Choroid plexus epithelial cell (primary cell): ENCODE measurements around the gene RGS21.
A peak's percentile ranks its signal among the peaks of the same experiment; 100 is the strongest.

Experiments
- DNase-seq: peaks from one replicate; pipeline ENCODE4 v3.0.0-alpha.2; 2010; ENCODE audit warnings: low read depth
- H3K4me3 ChIP-seq: 2 replicates; pipeline ENCODE4 v1.5.1; 2011; ENCODE audit warnings: low read depth, mild to moderate bottlenecking, control low read depth, low read length, moderate library complexity
- CTCF ChIP-seq: conservative IDR thresholded peaks from 2 replicates; pipeline ENCODE4 v1.5.1; 2011; ENCODE audit warnings: low read depth, mild to moderate bottlenecking, control low read depth, inconsistent platforms, low read length, moderate library complexity

The RGS21 gene

GRCh38 chr1:192395895-192396294 is 79.1 kb downstream of the RGS21 start:
- H3K4me3 ChIP-seq, result no peak overlapping the region
- no peak for DNase-seq
- no peak for TF ChIP-seq CTCF

DNA sequence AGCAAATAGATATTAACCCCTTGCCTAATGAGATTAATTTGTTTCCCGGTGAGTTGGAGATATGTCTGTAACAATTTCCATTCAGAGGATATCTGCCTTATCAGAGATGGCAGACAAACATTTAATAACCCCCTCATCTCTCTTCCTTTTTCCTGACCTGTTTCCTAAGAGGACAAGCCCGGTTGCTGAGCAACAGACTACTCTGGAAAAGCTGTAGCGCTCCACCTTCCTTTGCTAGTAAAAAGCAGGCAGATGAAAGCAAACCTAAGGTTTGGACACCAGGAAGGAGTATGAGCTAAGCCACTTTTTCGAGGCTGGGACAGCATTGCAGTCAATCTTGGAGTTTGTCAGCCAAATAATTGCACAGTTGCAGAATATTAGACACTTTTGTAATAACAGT is 82.4 kb downstream of the RGS21 start:
- no peak for TF ChIP-seq CTCF
- no peak overlapping the region for H3K4me3 ChIP-seq
- no peak for DNase-seq

DNA sequence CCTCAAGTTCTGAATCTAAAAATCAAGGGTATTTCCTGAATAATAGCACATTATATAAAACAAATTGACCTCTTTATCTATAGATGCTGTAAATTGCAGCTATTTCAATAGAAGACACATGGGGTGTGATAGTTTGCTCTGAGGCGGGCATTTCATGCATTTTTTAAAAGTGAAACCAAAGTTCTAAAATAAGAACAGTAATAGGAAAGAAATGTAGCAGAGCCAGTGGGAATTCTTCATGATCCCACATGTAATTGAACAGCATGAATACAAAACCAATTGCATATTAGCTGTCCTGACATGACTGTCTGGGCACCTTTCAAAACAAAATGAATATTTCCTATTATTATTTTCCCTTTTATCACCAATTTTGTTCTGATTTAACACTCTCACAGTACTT is 85.0 kb downstream of the RGS21 start:
- TF ChIP-seq CTCF, result no peak
- H3K4me3 ChIP-seq, result no peak overlapping the region
- DNase-seq, result peak; percentile 39

GRCh38 chr1:192402571-192402970 is 85.8 kb downstream of the RGS21 start:
- TF ChIP-seq CTCF, result no peak
- no peak for DNase-seq
- H3K4me3 ChIP-seq, result no peak overlapping the region

DNA sequence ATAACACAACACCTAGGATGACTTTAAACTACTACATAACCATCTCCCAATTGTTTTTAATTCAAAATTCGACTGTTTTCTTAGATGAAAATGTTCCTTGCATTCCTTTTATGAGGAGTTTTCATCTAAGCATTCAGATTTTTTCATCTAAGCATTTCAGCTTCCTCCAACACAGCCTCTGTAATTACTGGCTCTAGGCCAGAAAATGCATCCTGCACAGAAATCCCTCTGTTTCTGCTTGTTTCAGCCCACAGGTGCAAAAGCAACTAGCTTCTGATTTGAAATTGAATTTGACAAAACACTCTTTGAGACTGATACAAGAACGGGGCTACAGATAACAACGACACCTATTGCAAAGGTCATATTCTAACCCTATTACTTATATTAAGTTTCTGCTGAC is 90.4 kb downstream of the RGS21 start:
- peak; percentile 8 for DNase-seq
- H3K4me3 ChIP-seq, result no peak overlapping the region
- no peak for TF ChIP-seq CTCF
